PFSK-1 (cell line): ENCODE measurements around the gene OR2G2.

Source experiments
- POLR2AphosphoS5 ChIP-seq: IDR thresholded peaks from 2 replicates; pipeline ENCODE4 v1.6.1; 2012; ENCODE audit warnings: low read depth, mild to moderate bottlenecking, control low read depth, low read length, moderate library complexity
- REST ChIP-seq, 2 experiments: IDR thresholded peaks; 2 replicates each; pipeline versions ENCODE4 v1.6.1 to v1.8.0; 2011 to 2012; ENCODE audit warnings: low read depth in 2 of 2, low read length in 2 of 2, control low read depth in 1 of 2, inconsistent platforms in 1 of 2, mild to moderate bottlenecking in 1 of 2, moderate library complexity in 1 of 2; ENCODE audit not compliant: insufficient read depth in 1 of 2

DNA sequence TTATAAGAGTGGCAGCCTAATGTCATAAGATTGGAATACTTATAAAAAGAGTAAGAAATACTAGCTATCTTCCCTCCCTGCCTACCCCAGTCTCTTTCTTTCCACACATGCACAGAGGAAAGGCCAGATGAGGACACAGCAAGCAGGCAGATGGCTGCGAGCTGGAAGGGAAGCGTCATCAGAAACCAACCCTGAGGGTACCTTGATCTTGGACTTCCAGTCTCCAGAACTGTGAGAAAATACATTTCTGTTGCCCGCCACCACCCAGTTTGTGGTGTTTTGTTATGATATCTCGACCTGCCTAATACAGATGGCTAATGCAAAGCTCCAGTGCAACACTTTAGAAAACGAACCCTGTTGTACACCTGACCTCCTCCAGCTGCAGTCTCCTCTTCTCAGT is 49.6 kb upstream of the OR2G2 start:
- TF ChIP-seq POLR2AphosphoS5, result no peak
- TF ChIP-seq REST (IDR thresholded peaks at IDR 0.05; ENCODE audit: insufficient read depth in 1 of 2, low read depth in 2 of 2, low read length in 2 of 2), result no peak
